KOPT-K1 (cell line): ENCODE measurements around the gene RPS21.

ENCODE experiments used
- H3K27ac ChIP-seq: fragments of 200-600 bp; sonication (generic); 2 replicates; pipeline ENCODE4 v1.5.1; 2016; ENCODE audit warnings: antibody characterized with exemption, mild to moderate bottlenecking, low read depth, low read length; ENCODE audit not compliant: poor library complexity, severe bottlenecking
- H3K36me3 ChIP-seq: fragments of 200-600 bp; sonication (generic); 2 replicates; pipeline ENCODE4 v1.5.1; 2017; ENCODE audit warnings: antibody characterized with exemption, mild to moderate bottlenecking, low read length, moderate library complexity; ENCODE audit not compliant: insufficient read depth
- H3K9me3 ChIP-seq: fragments of 200-600 bp; sonication (generic); 2 replicates; pipeline ENCODE4 v1.5.1; 2017; ENCODE audit warnings: antibody characterized with exemption, low read length, mild to moderate bottlenecking; ENCODE audit not compliant: insufficient read depth, poor library complexity, severe bottlenecking

Gene RPS21

GRCh38 chr20:62377615-62378178, 9.2 kb upstream of the RPS21 start:
- H3K9me3 ChIP-seq, result no peaks in the 10 kb centered on the region
- H3K36me3 ChIP-seq, result peaks cover 8% of the 10 kb centered on the region; the same call in 1 of the 2 replicates
- H3K27ac ChIP-seq, result no peak overlapping the region

- H3K27ac ChIP-seq, result no peak overlapping the region
- H3K36me3 ChIP-seq, result peaks cover 8% of the 10 kb centered on the region; the same call in 1 of the 2 replicates
- H3K9me3 ChIP-seq, result no peaks in the 10 kb centered on the region
Measured at GRCh38 chr20:62378215-62378614, 8.7 kb upstream of the RPS21 start.

- no peaks in the 10 kb centered on the region for H3K9me3 ChIP-seq
- no peak overlapping the region for H3K27ac ChIP-seq
- peaks cover 8% of the 10 kb centered on the region; the same call in 1 of the 2 replicates for H3K36me3 ChIP-seq
Measured at GRCh38 chr20:62381202-62381797, 5.6 kb upstream of the RPS21 start.

DNA sequence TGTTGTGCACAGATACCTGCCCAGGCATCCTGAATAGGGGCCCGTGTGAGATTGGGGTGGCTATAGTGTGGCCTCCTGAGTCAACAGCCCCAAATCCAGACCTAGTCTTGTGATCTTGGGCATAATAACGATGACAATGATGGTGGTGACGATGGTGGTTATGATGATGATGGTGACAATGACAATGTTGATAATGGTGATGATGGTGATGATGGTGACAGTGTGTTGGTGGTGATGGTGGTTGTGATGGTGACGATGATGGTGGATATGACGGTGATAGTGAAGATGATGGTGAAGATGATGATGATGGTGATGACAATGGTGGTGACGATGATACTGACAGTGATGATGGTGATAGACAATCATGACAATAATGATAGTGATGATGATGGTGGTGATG, 5.1 kb upstream of the RPS21 start:
- no peak overlapping the region for H3K27ac ChIP-seq

DNA sequence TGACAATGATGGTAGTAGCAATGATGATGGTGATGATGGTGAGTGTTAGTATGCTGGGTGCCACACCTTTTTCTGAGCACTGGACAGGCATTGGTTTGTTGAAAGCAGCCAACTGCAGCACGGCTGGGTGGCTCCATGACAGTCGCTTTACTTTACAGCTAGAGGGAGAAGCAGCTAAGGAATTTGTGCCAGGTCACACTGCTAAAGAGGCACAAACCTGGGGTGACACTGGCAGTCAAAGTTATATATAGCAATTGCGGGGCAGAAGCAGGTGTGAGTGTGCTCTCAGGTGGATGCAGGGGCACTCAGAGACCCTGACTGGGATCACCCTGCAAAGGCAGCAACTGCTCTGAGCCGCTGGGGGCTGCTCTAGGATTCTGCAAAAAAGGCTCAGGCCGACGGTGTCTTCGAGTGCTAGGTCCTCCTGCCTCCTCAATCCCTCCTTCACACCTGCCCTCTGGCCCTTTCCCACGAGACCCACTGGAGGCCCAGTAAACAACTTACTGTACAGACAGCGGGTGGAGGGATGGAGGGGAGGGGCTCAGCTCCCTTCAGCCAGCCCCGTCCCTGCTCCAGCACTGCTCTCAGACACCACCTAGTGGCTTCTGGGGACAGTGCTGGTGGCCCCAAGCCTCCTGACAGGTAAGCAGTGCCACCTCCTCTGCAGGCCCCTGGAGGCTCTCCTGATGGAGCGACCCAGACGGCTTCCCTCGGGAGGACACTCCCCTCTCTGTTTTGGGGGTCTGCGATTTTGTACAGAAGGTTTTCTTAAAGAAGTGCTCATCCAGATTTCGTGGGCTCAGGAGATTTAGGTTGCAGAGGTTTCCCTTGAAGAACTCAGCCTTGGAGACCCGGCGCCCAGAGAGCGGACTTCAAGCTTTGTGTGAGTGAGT, 4.4 kb upstream of the RPS21 start:
- peaks cover 10% of the 10 kb centered on the region for H3K36me3 ChIP-seq
- H3K27ac ChIP-seq, result no peak overlapping the region
- no peaks in the 10 kb centered on the region for H3K9me3 ChIP-seq

More for the DNA sequence above, 5.1 kb upstream of the RPS21 start:
- Histone ChIP-seq H3K36me3 (peaks cover 8% of the 10 kb centered on the region; the same call in 1 of the 2 replicates), H3K9me3 (no peaks in the 10 kb centered on the region)

GRCh38 chr20:62387219-62387913, 463 bp downstream of the RPS21 start:
- Histone ChIP-seq H3K9me3 (no peaks in the 10 kb centered on the region), H3K27ac (peak overlapping the region; percentile 75), H3K36me3 (peaks cover 42% of the 10 kb centered on the region)

DNA sequence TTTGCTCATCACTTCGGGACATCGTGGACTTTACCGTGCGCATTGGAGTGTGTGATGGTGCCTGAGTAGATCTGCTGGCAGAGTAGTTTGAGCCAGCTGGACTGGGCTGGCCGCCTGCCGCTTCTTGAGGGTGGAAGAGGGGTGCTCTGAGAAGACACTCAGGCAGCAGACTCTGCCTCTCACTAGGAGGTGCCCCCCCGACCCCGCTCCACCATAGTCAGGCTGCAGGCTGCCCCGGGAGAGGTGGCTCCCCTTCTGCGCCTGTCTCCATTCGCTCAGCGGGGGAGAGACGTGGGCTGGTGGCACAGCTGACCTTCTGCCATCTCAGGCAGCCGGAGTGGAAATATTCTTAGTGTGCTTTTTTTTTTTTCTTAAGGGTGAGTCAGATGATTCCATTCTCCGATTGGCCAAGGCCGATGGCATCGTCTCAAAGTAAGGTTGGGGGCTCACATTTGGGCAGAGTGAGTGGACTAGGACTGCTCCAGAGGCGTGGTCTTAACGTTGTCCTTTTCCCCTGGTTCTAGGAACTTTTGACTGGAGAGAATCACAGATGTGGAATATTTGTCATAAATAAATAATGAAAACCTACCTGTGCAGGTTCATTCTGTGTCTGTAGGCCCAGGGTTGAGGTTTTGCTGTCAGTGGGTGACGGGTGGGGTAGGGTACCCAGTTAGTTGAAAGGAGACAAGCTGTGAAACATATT, 1.2 kb downstream of the RPS21 start:
- Histone ChIP-seq H3K9me3 (no peaks in the 10 kb centered on the region), H3K27ac (peak overlapping the region; percentile 75), H3K36me3 (peaks cover 47% of the 10 kb centered on the region)

- no peaks in the 10 kb centered on the region for H3K9me3 ChIP-seq
- no peak overlapping the region for H3K27ac ChIP-seq
- H3K36me3 ChIP-seq, result peaks cover 47% of the 10 kb centered on the region
Measured at GRCh38 chr20:62388839-62389600, 2.1 kb downstream of the RPS21 start.

- Histone ChIP-seq H3K27ac (no peak overlapping the region), H3K9me3 (no peaks in the 10 kb centered on the region), H3K36me3 (peaks cover 52% of the 10 kb centered on the region)
Measured at GRCh38 chr20:62389601-62390087, 2.7 kb downstream of the RPS21 start.

DNA sequence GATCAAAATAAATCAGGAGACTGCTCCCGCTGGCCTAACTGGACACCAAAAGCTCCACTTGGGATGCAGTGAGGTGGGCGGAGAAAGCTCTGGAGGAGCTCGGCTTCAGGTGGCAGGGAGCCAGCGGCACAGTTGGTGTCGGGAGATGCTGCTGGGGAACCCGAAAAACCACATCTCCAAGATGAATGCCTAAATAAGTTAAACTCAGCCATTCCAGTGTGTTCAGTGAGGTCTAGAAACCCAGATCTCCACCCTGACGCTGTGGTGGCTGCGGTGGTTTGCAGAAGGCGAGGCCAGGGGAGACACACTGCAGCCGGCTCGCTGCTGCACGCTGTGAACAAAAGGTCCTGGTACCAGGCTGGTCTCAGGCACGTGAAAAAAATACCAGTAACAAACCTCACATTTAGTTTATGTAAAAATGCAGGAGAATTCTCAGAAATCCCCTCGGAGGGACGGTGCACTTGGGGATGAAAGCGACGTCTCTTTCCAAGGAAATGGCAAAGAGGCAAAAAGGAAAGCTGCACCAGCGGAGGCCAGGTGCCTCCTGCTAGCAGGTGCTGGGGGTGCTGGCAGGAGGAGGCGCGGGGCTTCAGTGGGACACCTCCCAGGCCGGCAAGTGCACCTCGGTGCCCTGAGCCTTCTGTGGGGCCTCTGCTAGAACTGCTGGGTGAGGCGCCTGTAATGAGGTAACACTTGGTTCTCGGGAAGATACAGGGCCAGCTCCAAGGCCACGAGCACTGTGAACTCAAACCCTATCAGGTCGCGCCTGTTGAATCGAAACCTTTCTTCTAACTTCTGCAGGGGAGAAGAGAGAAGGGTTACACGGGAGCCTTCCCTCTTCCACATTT, 3.6 kb downstream of the RPS21 start:
- Histone ChIP-seq H3K9me3 (no peaks in the 10 kb centered on the region), H3K36me3 (peaks cover 54% of the 10 kb centered on the region), H3K27ac (no peak overlapping the region)

- H3K36me3 ChIP-seq, result peaks cover 54% of the 10 kb centered on the region
- H3K9me3 ChIP-seq, result no peaks in the 10 kb centered on the region
- no peak overlapping the region for H3K27ac ChIP-seq
Measured at GRCh38 chr20:62391165-62392076, 4.5 kb downstream of the RPS21 start.

DNA sequence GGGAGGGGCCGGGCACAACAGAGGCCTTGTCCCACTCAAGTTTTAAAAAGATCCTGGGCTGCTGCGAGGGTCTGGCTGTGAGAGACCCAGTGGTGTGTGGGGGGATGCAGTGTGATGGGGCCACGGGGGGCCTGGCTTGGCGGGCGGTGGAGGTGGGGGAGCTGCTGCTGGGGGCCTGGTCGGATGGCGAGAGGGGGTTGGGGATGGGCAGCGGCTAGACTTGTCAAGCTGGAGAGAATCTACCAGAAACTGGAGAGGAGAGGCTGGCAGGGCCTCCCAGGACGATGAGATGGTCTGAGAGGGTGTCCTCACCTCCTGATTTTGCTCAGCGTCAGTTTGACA, 5.1 kb downstream of the RPS21 start:
- Histone ChIP-seq H3K27ac (no peak overlapping the region), H3K9me3 (no peaks in the 10 kb centered on the region), H3K36me3 (peaks cover 54% of the 10 kb centered on the region)
